ENCODE measurements around the gene ERICH6B. TPM values are rescaled to one million over a fixed set of nuclear protein-coding genes. Genes with fewer than 3 reads are reported as not detected.

The ERICH6B gene
- total and polyA plus RNA-seq, 2 experiments from 2014 or later: not detected

- H3F3A ChIP-seq (ENCODE audit: insufficient read depth): no peaks in the 10 kb centered on the region
- no peaks in the 10 kb centered on the region for H3K9me3 ChIP-seq (ENCODE audit: low read depth)
- WGBS, 2 experiments (ENCODE audit: low coverage in 1 of 2, low lambda C conversion rate in 2 of 2, missing lambda C conversion rate in 2 of 2): 16 to 19% methylated on average over 3 of the region's 3 CpGs
Measured at GRCh38 chr13:45582408-45583076, 33.0 kb downstream of the ERICH6B start.

DNA sequence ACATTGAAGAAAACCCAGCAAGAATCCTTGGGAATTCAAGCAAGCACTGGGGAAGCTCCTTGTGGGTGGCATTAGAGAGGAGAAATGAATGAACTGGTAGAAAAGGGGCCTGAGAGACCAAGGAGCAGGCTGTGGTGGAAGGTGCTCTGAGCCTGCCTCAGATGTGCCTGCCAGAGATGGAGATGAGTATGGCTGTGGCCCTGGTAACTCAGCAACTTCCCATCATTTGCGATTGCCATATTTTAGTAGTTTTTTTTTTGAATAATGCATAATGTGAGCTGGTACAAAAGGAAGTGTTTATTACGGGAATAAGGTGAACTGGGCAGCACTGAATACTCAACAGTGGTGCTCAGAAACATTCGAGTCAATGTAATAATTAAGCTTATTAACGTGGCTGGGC, 39.1 kb downstream of the ERICH6B start:
- Histone ChIP-seq H4K20me1 (ENCODE audit: insufficient read depth) (no peaks in the 10 kb centered on the region), H2AFZ (no peak overlapping the region), H3K36me3 (ENCODE audit: low read depth) (no peaks in the 10 kb centered on the region), H3F3A (ENCODE audit: insufficient read depth) (no peaks in the 10 kb centered on the region), H3K9me2 (ENCODE audit: insufficient read depth) (no peaks in the 10 kb centered on the region), H3K27ac (no peak overlapping the region), H3K79me2 (ENCODE audit: insufficient read depth) (no peaks in the 10 kb centered on the region), H3K4me2 (ENCODE audit: unreplicated experiment) (no peak overlapping the region), H3K9ac (no peak overlapping the region), H3K4me1 (ENCODE audit: insufficient read depth) (no peaks in the 10 kb centered on the region), H3K4me3 (no peak overlapping the region), H3K27me3 (replicated peaks; ENCODE audit: insufficient read depth) (peaks cover 40% of the 10 kb centered on the region), H3K9me3 (ENCODE audit: low read depth) (no peaks in the 10 kb centered on the region)
- in situ Hi-C loops (cut with MboI): no loop called here
- 54 to 57% methylated on average over 4 of the region's 4 CpGs for WGBS, 2 experiments (ENCODE audit: low coverage in 1 of 2, low lambda C conversion rate in 2 of 2, missing lambda C conversion rate in 2 of 2)
- TF ChIP-seq EZH2 (IDR thresholded peaks at IDR 0.05; ENCODE audit: insufficient read depth, poor library complexity, severe bottlenecking) (no peak), EZH2phosphoT487 (IDR thresholded peaks at IDR 0.05; ENCODE audit: insufficient read depth, low read depth) (no peak)
- no peak for DNase-seq

More at GRCh38 chr13:45582408-45583076, 33.0 kb downstream of the ERICH6B start:
- TF ChIP-seq EZH2phosphoT487 (IDR thresholded peaks at IDR 0.05; ENCODE audit: insufficient read depth, low read depth): no peak
- no peak for TF ChIP-seq EZH2 (IDR thresholded peaks at IDR 0.05; ENCODE audit: insufficient read depth, poor library complexity, severe bottlenecking)
- DNase-seq: no peak
- Histone ChIP-seq H3K4me2 (ENCODE audit: unreplicated experiment) (no peak overlapping the region), H3K9ac (no peak overlapping the region), H3K79me2 (ENCODE audit: insufficient read depth) (no peaks in the 10 kb centered on the region), H3K36me3 (ENCODE audit: low read depth) (no peaks in the 10 kb centered on the region), H3K4me3 (no peak overlapping the region), H2AFZ (no peak overlapping the region), H3K27me3 (replicated peaks; ENCODE audit: insufficient read depth) (peaks cover 29% of the 10 kb centered on the region), H4K20me1 (ENCODE audit: insufficient read depth) (no peaks in the 10 kb centered on the region), H3K9me2 (ENCODE audit: insufficient read depth) (no peaks in the 10 kb centered on the region), H3K4me1 (ENCODE audit: insufficient read depth) (no peaks in the 10 kb centered on the region), H3K27ac (no peak overlapping the region)
- in situ Hi-C loops (cut with MboI): no loop called here

- H3K9ac ChIP-seq: no peak overlapping the region
- H3K27me3 ChIP-seq (replicated peaks; ENCODE audit: insufficient read depth): peaks cover 40% of the 10 kb centered on the region; the same call in 1 of the 2 replicates
- in situ Hi-C loops (cut with MboI): no loop called here
- H3K9me3 ChIP-seq (ENCODE audit: low read depth): no peaks in the 10 kb centered on the region
- H3K4me2 ChIP-seq (ENCODE audit: unreplicated experiment): no peak overlapping the region
- H3K36me3 ChIP-seq (ENCODE audit: low read depth): no peaks in the 10 kb centered on the region
- H2AFZ ChIP-seq: no peak overlapping the region
- WGBS, 2 experiments (ENCODE audit: low coverage in 1 of 2, low lambda C conversion rate in 2 of 2, missing lambda C conversion rate in 2 of 2): 45 to 78% methylated on average over 1 of the region's 1 CpG
- H3K27ac ChIP-seq: no peak overlapping the region
- DNase-seq: no peak
- no peak for TF ChIP-seq EZH2phosphoT487 (IDR thresholded peaks at IDR 0.05; ENCODE audit: insufficient read depth, low read depth)
- TF ChIP-seq EZH2 (IDR thresholded peaks at IDR 0.05; ENCODE audit: insufficient read depth, poor library complexity, severe bottlenecking): no peak
- H3K4me3 ChIP-seq: no peak overlapping the region
- no peaks in the 10 kb centered on the region for H4K20me1 ChIP-seq (ENCODE audit: insufficient read depth)
- no peaks in the 10 kb centered on the region for H3K9me2 ChIP-seq (ENCODE audit: insufficient read depth)
- H3K4me1 ChIP-seq (ENCODE audit: insufficient read depth): no peaks in the 10 kb centered on the region
- no peaks in the 10 kb centered on the region for H3K79me2 ChIP-seq (ENCODE audit: insufficient read depth)
- no peaks in the 10 kb centered on the region for H3F3A ChIP-seq (ENCODE audit: insufficient read depth)
Measured at GRCh38 chr13:45575830-45576180, 39.7 kb downstream of the ERICH6B start.

DNA sequence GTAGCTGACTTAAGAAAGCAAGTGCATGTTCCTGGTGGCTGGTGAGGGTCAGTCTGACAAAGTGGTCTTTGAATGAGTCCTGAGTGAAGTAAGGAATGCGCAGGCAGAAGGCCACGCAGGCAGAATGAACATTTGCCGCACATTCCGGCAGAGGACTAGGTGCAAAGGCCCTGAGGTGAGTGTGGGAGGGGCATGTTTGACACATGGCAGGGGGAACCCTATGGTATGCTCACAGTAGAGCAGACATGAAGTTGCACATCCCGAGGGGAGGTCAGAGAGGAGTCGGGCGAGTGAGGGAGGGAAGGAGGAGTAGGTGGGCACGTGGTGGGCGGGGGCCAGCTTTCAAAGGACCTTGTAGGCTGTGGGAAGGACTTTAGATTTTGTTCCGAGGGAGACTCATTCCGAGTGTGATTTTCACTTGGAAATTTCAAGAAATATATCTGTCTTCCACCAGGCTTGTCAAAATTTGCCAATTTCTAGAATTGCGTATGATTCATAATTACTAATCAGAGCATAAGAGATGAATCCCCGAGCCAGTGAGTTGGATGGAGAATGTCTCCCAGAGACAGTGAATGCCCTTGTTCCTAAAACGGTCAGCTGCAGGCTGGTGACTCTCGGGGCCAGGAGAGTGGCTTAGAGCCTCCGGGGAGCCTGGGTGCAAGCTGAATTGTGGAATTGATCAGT, 40.3 kb downstream of the ERICH6B start:
- Histone ChIP-seq H3K4me3 (no peak overlapping the region), H3K27me3 (replicated peaks; ENCODE audit: insufficient read depth) (peaks cover 37% of the 10 kb centered on the region; the same call in 1 of the 2 replicates), H3F3A (ENCODE audit: insufficient read depth) (no peaks in the 10 kb centered on the region), H3K79me2 (ENCODE audit: insufficient read depth) (no peaks in the 10 kb centered on the region), H3K4me2 (ENCODE audit: unreplicated experiment) (no peak overlapping the region), H3K36me3 (ENCODE audit: low read depth) (no peaks in the 10 kb centered on the region), H4K20me1 (ENCODE audit: insufficient read depth) (no peaks in the 10 kb centered on the region), H3K4me1 (ENCODE audit: insufficient read depth) (no peaks in the 10 kb centered on the region), H3K9me2 (ENCODE audit: insufficient read depth) (no peaks in the 10 kb centered on the region), H3K27ac (no peak overlapping the region), H2AFZ (no peak overlapping the region), H3K9ac (no peak overlapping the region), H3K9me3 (ENCODE audit: low read depth) (no peaks in the 10 kb centered on the region)
- no peak for TF ChIP-seq EZH2 (IDR thresholded peaks at IDR 0.05; ENCODE audit: insufficient read depth, poor library complexity, severe bottlenecking)
- TF ChIP-seq EZH2phosphoT487 (IDR thresholded peaks at IDR 0.05; ENCODE audit: insufficient read depth, low read depth): no peak
- peak; percentile 13 for DNase-seq
- WGBS, 2 experiments (ENCODE audit: low coverage in 1 of 2, low lambda C conversion rate in 2 of 2, missing lambda C conversion rate in 2 of 2): 71 to 74% methylated on average over 12 to 16 of the region's 16 CpGs
- in situ Hi-C loops (cut with MboI): no loop called here
